H1 (cell line): ENCODE data around the gene LIN37. TPM values are rescaled to one million over a fixed set of nuclear protein-coding genes. Genes with fewer than 3 reads are reported as not detected.

Source experiments
- BRCA1 ChIP-seq: IDR thresholded peaks from 2 replicates; pipeline ENCODE4 v1.6.1; 2012; ENCODE audit warnings: low read depth, low read length, improper control_type of control experiment
- CTBP2 ChIP-seq: IDR thresholded peaks from 2 replicates; pipeline ENCODE4 v1.7.0; 2011; ENCODE audit warnings: borderline replicate concordance, mild to moderate bottlenecking, moderate library complexity, mixed read lengths, low read length; ENCODE audit not compliant: insufficient read depth, insufficient read length
- EZH2 ChIP-seq: fragments of 200-600 bp; sonication (generic); IDR thresholded peaks from 2 replicates; pipeline ENCODE4 v1.7.1; 2012; ENCODE audit warnings: low read depth, mild to moderate bottlenecking, moderate library complexity, low read length, inconsistent platforms; ENCODE audit not compliant: severe bottlenecking
- KDM1A ChIP-seq: fragments of 200-600, 300-600 bp; sonication (generic); IDR thresholded peaks from 2 replicates; pipeline ENCODE4 v1.7.1; 2016; ENCODE audit warnings: mild to moderate bottlenecking, low read length, borderline replicate concordance
- NRF1 ChIP-seq: IDR thresholded peaks from 2 replicates; pipeline ENCODE4 v1.6.1; 2011; ENCODE audit warnings: mild to moderate bottlenecking, low read depth, low read length, improper control_type of control experiment
- polyA plus RNA-seq, 7 experiments: library from polyadenylated mRNA; depleted of rRNA in 3 of 7; stranded (reverse) in 5 of 7; unstranded in 2 of 7; fragments of >200 nt in 5 of 7; fragments of 200-250 nt in 2 of 7; gene quantifications; 1 replicate in 5 of 7; 2 replicates in 1 of 7; 4 replicates in 1 of 7; pipeline versions ENCODE4 v1.2.1 to v1.2.3, GENCODE V29; 2011 to 2013; ENCODE audit warnings: missing spikeins in 2 of 7, mixed read lengths in 2 of 7
- total RNA-seq: library from RNA; stranded (reverse); fragmentation: NEBNext Ultra II Directional; extraction: Animal tissue kit (Norgen Biotek cat#: 25700); gene quantifications from 2 replicates; pipeline ENCODE4 v1.2.1, GENCODE V29; 2021

LIN37 gene
- total and polyA plus RNA-seq, 2 of the 8 experiments (the other 6 are each of a cell fraction or from before 2014, with no cell fraction given), result 3.8 to 9.8 TPM

GRCh38 chr19:35792312-35792711 lies 43.9 kb downstream of the LIN37 start (continued):
- TF ChIP-seq BRCA1 (no peak), KDM1A (no peak), NRF1 (no peak), EZH2 (no peak), CTBP2 (no peak)
